ENCODE measurements around the gene CMAS.
"Not testable (repeated sequence)": the region's sequence is repeated elsewhere in the genome, so short reads cannot be mapped to it uniquely, and the experiment has no call there.

CMAS gene

GRCh38 chr12:22047494-22047893 is 1.5 kb downstream of the CMAS start:
- no peak for DNase-seq (ENCODE audit: low read depth in 2 of 2)

DNA sequence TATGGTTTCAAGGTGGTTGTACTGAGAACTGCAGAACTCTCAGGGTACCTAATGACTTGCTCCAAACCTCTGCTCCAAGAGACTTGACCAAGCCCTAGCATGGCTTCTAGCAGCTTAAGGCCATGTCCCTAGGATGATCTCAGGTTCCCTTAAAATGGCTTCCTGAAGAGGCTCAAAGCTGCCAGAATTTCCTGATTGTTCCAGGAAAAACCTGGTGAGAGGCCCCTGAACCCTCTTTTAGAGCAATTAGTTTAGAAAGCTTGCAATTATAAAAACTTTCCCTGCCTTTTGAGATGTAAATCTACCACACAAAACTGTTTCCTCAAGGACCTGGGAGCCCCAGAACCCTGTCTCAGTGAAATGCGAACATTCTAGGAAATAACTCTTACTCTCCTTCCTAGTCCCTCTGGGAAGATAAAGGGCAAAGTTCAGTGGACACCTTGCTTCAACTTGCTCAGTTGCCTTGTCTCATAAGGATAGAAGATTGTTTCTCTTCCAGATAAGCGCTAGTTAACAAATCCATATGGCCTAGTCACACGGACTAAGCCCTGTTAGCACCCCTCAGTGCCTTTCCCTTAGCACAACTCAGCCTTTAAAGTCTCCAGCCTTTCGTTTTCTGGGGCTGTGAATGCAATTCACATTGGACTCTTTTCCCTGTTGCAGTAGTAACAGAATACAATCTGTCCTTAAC is 2.5 kb downstream of the CMAS start:
- DNase-seq (ENCODE audit: low read depth in 2 of 2), result no peak

DNA sequence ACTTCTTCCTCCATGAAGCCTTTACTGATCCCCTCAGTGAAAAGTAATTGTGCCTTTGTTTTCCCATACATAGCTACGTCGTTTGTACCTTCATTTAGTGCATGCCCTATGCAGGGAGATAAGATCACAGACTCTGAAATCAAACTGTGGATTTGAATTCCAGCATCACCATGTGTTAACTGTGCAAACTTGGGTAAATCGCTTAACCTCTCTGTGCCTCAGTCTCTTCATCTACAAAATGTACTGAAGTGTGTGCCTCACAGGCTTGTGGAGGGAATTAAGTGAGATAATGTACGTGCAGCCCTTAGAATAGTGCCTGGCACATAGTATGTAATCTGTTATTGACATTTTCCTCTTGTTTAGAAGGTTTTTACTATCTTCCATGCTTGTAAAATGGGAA is 4.1 kb downstream of the CMAS start:
- DNase-seq (ENCODE audit: low read depth in 2 of 2), result no peak

GRCh38 chr12:22051114-22051698 is 5.2 kb downstream of the CMAS start:
- DNase-seq (ENCODE audit: low read depth in 2 of 2), result no peak

GRCh38 chr12:22052994-22053393 is 7.0 kb downstream of the CMAS start:
- DNase-seq (ENCODE audit: low read depth in 2 of 2), result not testable (repeated sequence)

- no peak for DNase-seq (ENCODE audit: low read depth in 2 of 2)
Measured at GRCh38 chr12:22054155-22054554, 8.1 kb downstream of the CMAS start.

- DNase-seq (ENCODE audit: low read depth in 2 of 2), result no peak
Measured at GRCh38 chr12:22056607-22057006, 10.6 kb downstream of the CMAS start.

- no peak for DNase-seq (ENCODE audit: low read depth in 2 of 2)
Measured at GRCh38 chr12:22059976-22060647, 14.1 kb downstream of the CMAS start.

GRCh38 chr12:22064968-22065367 is 18.9 kb downstream of the CMAS start:
- no peak for DNase-seq (ENCODE audit: low read depth in 2 of 2)

DNA sequence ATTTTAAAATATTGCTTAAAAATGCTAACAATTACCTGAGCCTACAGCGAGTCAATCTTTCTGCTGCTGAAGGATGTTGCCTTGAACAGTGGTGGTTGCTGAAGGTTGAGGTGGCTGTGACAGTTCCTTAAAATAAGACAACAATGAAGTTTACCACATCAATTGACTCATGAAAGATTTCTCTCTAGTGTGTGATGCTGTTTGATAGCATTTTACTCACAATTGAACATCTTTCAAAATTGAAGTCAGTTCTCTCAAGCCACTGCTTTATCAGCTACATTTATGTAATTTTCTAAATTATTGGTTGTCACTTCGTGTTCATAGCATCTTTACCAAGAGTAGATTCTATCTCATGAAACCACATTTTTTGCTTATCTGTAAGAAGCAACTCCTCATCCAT is 20.3 kb downstream of the CMAS start:
- DNase-seq (ENCODE audit: low read depth in 2 of 2), result no peak

GRCh38 chr12:22069851-22070250 is 23.8 kb downstream of the CMAS start:
- no peak for DNase-seq (ENCODE audit: low read depth in 2 of 2)

- DNase-seq (ENCODE audit: low read depth in 2 of 2), result no peak
Measured at GRCh38 chr12:22082190-22082701, 36.2 kb downstream of the CMAS start.

DNA sequence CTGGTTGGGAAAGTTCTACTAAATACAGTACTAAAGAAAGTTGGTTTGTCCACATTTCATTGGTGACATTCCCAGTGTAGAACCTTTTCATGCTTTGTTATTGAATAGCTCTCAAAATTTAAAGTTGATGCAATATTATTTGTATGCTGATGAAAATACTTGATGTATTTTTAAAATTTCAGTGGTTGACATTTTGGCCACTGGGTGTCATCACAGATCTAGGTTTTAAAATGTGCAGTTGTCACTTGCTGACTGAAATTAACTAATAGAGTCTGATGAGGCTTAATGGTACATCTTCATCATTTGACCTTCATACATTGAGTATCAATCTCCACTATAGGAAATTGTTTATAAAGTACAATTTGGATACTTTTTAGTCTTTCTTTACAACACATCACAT is 37.1 kb downstream of the CMAS start:
- DNase-seq (ENCODE audit: low read depth in 2 of 2), result no peak

- no peak for DNase-seq (ENCODE audit: low read depth in 2 of 2)
Measured at GRCh38 chr12:22084852-22085251, 38.8 kb downstream of the CMAS start.

DNA sequence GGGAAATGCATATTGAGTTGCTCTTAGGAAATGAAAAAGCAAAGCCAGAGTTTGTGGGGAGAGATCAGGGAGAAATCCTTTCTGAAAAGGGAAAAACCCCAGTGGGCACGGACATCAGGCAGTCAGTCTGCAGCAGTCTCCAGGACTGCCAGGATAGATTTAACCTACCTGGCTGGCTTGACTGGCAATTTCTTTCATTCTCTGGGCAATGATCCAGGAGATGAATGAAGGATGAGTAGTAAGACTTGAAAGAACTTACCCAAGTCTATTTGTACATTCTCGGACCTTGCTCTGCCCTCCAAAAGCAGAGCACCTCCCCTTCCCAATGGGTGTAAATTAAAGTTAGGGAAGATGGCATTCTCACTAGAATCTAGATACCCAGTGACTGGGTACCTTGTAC is 42.9 kb downstream of the CMAS start:
- DNase-seq (ENCODE audit: low read depth in 2 of 2), result no peak

GRCh38 chr12:22089486-22089885 is 43.5 kb downstream of the CMAS start:
- no peak for DNase-seq (ENCODE audit: low read depth in 2 of 2)

DNA sequence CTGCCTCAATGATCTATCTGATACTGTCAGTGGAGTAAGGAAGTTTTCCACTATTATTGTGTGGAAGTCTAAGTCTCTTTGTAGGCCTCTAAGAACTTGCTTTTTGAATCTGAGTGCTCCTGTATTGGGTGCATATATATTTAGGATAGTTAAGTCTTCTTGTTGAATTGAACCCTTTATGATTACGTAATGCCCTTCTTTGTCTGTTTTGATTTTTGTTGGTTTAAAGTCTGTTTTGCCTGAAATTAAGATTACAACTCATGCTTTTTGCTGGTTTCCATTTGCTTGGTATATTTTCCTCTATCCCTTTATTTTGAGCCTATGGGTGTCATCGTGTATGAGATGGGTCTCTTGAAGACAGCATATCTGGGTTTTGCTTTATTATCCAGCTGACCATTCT is 53.0 kb downstream of the CMAS start:
- DNase-seq (ENCODE audit: low read depth in 2 of 2), result not testable (repeated sequence)

DNA sequence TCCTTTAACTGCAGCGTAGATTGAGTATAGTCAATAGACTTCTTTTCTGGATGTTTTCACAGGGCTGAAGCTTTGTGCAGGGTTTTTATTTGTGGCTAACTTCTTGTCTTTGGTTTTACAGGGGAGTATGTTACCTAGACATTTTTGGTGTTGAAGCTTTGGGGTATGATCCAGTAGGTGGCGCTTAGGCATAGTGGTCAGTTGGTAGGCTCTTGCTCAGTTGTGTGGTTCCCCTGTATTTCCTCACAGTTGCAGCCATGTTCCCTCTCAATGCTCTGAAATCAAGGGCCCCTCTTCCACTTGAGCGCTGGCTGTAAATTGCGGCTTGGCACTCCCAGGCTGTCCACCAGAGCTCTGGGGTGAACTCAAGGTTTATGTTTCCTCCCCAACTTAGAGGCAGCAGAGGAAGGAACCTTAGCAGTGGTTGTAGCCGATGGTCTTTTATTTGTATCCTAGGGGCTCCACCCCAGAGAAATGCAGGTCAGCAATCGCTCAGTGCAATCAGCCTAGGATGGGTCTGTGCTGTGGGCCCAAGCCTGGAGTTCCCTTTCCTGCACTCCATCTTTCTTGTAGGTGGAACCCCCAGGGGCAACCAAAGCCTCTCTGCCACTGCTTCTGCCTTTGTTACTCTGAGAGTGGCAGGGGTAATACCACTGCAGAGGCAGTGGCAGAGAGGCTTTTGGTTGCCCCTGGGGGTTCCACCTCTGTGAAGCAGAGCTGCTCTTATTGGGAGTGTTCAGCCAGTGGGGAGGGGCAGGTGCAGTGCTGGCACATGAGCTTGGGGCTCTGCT is 55.1 kb downstream of the CMAS start:
- peak in 1 of 2 donors; percentile 7 for DNase-seq (ENCODE audit: low read depth in 2 of 2)

GRCh38 chr12:22101749-22102243 is 55.8 kb downstream of the CMAS start:
- no peak for DNase-seq (ENCODE audit: low read depth in 2 of 2)

DNA sequence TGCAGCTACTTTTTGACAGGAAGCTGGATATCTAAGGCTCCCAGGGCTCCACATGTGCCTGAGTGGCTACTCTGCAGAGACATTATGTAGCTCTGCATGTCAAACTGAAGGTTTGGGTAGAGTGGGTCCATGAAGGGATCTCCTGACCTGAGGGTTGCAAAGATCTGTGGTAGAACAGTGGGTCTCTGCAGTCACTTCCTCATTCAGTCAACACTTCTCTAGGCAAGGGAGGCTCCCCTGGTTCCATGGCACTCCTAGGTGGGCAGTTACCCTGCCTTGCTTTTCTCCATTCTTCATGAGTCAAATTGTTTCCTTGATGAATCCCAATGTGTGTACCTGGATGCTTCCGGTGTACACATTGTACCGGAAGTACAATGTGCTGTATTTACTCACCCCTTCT is 57.4 kb downstream of the CMAS start:
- DNase-seq (ENCODE audit: low read depth in 2 of 2), result no peak

- DNase-seq (ENCODE audit: low read depth in 2 of 2), result no peak
Measured at GRCh38 chr12:22105542-22105941, 59.5 kb downstream of the CMAS start.

DNA sequence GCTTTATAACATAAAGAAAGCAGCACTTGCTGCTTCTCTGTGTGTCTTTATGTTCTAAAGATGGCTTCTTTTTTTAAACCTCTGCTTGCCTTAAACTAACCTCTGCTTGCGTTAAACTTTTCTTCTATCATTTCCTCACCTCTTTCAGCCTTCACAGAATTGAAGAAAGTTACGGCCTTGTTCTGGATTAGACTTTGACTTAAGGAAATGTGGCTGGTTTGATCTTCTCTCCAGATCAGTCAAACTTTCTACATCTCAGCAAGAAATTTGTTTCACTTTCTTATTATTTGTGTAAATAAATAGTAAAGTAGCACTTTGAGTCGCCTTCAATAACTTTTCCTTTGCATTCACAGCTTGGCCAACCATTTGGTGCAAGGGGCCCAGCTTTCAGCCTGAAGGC is 64.2 kb downstream of the CMAS start:
- no peak for DNase-seq (ENCODE audit: low read depth in 2 of 2)

All from stimulated activated CD8-positive, alpha-beta memory T cell treated with anti-CD3 and anti-CD28 coated beads, Interleukin-2, amount 100 ng/mL, for 48 hours (primary cell).